Liver (tissue), 3 donors: ENCODE data around the gene SHISA4.

Experiments
- EGR1 ChIP-seq, 2 donors: IDR thresholded peaks; 2 replicates each; pipeline ENCODE4 v1.6.1; 2016 to 2018; ENCODE audit warnings: antibody characterized with exemption in 2 of 2, low read depth in 2 of 2
- FOXA1 ChIP-seq: IDR thresholded peaks from 2 replicates; pipeline ENCODE4 v1.6.1; 2016; ENCODE audit warnings: antibody characterized with exemption
- GABPA ChIP-seq, 2 donors: IDR thresholded peaks in 1 of 2; conservative IDR thresholded peaks in 1 of 2; 2 replicates each; pipeline ENCODE4 v1.6.1; 2016; ENCODE audit warnings: antibody characterized with exemption in 2 of 2, mild to moderate bottlenecking in 1 of 2, moderate library complexity in 1 of 2
- JUND ChIP-seq, 2 donors: IDR thresholded peaks; 2 replicates each; pipeline ENCODE4 v1.6.1; 2016; ENCODE audit warnings: antibody characterized with exemption in 2 of 2
- NR2F2 ChIP-seq: IDR thresholded peaks from 2 replicates; pipeline ENCODE4 v1.6.1; 2016; ENCODE audit warnings: antibody characterized with exemption
- RAD21 ChIP-seq, 2 donors: IDR thresholded peaks; 2 replicates each; pipeline ENCODE4 v1.6.1; 2016; ENCODE audit warnings: antibody characterized with exemption in 2 of 2, mild to moderate bottlenecking in 2 of 2
- YY1 ChIP-seq: IDR thresholded peaks from 2 replicates; pipeline ENCODE4 v1.6.1; 2016; ENCODE audit warnings: antibody characterized with exemption, mild to moderate bottlenecking
- TF ChIP-seq, protein P1 (sequence below): fragments of 150-350 bp; IDR thresholded peaks from 2 replicates; pipeline ENCODE4 v1.5.1; 2017; ENCODE audit warnings: improper control_type of control experiment, low read depth, low read length; ENCODE audit not compliant: missing input control
- TF ChIP-seq, protein P2 (sequence below): IDR thresholded peaks from 2 replicates; pipeline ENCODE4 v1.6.1; 2016; ENCODE audit warnings: antibody characterized with exemption
- TF ChIP-seq, protein P3 (sequence below): IDR thresholded peaks from 2 replicates; pipeline ENCODE4 v1.6.1; 2016; ENCODE audit warnings: antibody characterized with exemption, mild to moderate bottlenecking
- TF ChIP-seq, protein P4 (sequence below): IDR thresholded peaks from 2 replicates; pipeline ENCODE4 v1.6.1; 2016; ENCODE audit warnings: antibody characterized with exemption
- donor health status: healthy.
- donor health status: healthy.

DNA sequence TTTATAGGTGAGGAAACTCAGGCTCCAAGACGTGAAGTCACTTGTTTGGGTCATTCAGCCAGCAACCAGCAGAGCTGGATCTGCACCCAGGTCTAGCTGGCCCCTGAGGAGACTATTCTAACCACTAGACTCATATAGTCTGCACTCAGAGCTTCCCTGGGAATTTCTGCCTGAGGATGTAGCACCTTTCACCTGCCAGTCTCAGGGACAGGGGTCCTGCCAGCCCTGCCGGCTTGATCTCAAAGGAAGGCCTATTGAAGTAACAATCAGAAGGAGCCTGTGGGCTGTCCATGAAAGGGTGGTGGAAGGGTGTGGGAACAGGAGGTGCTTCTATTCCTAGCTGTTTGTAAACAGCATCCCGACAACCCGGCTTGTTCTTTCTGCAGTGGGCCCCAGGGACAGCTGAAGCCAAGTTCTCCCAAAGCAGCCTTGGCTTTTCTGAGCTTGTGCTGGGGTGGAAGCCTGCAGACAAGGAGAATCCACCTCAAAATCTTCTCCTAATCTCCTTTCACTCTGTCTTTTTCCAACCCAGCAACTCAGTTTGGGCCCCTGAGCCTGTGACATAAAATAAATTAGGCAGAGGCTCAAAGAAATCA lies 49.8 kb downstream of the SHISA4 start:
- TF ChIP-seq JUND (IDR thresholded peaks at IDR 0.05) (no peak), RAD21 (IDR thresholded peaks at IDR 0.05) (no peak), YY1 (no peak), EGR1 (IDR thresholded peaks at IDR 0.05; ENCODE audit: low read depth in 2 of 2) (no peak), GABPA (IDR thresholded peaks at IDR 0.05 in 1 of 2, conservative IDR thresholded peaks at IDR 0.05 in 1 of 2) (no peak), NR2F2 (no peak), FOXA1 (no peak)
- TF ChIP-seq, protein P1, sequence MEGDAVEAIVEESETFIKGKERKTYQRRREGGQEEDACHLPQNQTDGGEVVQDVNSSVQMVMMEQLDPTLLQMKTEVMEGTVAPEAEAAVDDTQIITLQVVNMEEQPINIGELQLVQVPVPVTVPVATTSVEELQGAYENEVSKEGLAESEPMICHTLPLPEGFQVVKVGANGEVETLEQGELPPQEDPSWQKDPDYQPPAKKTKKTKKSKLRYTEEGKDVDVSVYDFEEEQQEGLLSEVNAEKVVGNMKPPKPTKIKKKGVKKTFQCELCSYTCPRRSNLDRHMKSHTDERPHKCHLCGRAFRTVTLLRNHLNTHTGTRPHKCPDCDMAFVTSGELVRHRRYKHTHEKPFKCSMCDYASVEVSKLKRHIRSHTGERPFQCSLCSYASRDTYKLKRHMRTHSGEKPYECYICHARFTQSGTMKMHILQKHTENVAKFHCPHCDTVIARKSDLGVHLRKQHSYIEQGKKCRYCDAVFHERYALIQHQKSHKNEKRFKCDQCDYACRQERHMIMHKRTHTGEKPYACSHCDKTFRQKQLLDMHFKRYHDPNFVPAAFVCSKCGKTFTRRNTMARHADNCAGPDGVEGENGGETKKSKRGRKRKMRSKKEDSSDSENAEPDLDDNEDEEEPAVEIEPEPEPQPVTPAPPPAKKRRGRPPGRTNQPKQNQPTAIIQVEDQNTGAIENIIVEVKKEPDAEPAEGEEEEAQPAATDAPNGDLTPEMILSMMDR: no peak
- TF ChIP-seq, protein P2, sequence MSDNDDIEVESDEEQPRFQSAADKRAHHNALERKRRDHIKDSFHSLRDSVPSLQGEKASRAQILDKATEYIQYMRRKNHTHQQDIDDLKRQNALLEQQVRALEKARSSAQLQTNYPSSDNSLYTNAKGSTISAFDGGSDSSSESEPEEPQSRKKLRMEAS: no peak
- TF ChIP-seq, protein P3, sequence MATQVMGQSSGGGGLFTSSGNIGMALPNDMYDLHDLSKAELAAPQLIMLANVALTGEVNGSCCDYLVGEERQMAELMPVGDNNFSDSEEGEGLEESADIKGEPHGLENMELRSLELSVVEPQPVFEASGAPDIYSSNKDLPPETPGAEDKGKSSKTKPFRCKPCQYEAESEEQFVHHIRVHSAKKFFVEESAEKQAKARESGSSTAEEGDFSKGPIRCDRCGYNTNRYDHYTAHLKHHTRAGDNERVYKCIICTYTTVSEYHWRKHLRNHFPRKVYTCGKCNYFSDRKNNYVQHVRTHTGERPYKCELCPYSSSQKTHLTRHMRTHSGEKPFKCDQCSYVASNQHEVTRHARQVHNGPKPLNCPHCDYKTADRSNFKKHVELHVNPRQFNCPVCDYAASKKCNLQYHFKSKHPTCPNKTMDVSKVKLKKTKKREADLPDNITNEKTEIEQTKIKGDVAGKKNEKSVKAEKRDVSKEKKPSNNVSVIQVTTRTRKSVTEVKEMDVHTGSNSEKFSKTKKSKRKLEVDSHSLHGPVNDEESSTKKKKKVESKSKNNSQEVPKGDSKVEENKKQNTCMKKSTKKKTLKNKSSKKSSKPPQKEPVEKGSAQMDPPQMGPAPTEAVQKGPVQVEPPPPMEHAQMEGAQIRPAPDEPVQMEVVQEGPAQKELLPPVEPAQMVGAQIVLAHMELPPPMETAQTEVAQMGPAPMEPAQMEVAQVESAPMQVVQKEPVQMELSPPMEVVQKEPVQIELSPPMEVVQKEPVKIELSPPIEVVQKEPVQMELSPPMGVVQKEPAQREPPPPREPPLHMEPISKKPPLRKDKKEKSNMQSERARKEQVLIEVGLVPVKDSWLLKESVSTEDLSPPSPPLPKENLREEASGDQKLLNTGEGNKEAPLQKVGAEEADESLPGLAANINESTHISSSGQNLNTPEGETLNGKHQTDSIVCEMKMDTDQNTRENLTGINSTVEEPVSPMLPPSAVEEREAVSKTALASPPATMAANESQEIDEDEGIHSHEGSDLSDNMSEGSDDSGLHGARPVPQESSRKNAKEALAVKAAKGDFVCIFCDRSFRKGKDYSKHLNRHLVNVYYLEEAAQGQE: no peak
- TF ChIP-seq, protein P4, sequence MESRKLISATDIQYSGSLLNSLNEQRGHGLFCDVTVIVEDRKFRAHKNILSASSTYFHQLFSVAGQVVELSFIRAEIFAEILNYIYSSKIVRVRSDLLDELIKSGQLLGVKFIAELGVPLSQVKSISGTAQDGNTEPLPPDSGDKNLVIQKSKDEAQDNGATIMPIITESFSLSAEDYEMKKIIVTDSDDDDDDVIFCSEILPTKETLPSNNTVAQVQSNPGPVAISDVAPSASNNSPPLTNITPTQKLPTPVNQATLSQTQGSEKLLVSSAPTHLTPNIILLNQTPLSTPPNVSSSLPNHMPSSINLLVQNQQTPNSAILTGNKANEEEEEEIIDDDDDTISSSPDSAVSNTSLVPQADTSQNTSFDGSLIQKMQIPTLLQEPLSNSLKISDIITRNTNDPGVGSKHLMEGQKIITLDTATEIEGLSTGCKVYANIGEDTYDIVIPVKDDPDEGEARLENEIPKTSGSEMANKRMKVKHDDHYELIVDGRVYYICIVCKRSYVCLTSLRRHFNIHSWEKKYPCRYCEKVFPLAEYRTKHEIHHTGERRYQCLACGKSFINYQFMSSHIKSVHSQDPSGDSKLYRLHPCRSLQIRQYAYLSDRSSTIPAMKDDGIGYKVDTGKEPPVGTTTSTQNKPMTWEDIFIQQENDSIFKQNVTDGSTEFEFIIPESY: no peak
